Dermis microvascular lymphatic vessel endothelial cell (primary cell): ENCODE results near the gene VWDE. TPM values are rescaled to one million over a fixed set of nuclear protein-coding genes. Genes with fewer than 3 reads are reported as not detected.
"Not testable (repeated sequence)": the region's sequence is repeated elsewhere in the genome, so short reads cannot be mapped to it uniquely, and the experiment has no call there.

Experiments used
- DNase-seq, 2 donors: peaks; one replicate each; pipeline versions ENCODE4 v3.0.0 to v3.0.0-alpha.2; 2010; ENCODE audit warnings: low read depth in 2 of 2
- total RNA-seq: library from RNA; depleted of rRNA; stranded (reverse); fragments of >200 nt; gene quantifications from 2 replicates; pipeline ENCODE4 v1.2.1, GENCODE V29; 2014

The VWDE gene
- total RNA-seq, 1 donor from 2014 or later, result under 0.01 TPM

DNA sequence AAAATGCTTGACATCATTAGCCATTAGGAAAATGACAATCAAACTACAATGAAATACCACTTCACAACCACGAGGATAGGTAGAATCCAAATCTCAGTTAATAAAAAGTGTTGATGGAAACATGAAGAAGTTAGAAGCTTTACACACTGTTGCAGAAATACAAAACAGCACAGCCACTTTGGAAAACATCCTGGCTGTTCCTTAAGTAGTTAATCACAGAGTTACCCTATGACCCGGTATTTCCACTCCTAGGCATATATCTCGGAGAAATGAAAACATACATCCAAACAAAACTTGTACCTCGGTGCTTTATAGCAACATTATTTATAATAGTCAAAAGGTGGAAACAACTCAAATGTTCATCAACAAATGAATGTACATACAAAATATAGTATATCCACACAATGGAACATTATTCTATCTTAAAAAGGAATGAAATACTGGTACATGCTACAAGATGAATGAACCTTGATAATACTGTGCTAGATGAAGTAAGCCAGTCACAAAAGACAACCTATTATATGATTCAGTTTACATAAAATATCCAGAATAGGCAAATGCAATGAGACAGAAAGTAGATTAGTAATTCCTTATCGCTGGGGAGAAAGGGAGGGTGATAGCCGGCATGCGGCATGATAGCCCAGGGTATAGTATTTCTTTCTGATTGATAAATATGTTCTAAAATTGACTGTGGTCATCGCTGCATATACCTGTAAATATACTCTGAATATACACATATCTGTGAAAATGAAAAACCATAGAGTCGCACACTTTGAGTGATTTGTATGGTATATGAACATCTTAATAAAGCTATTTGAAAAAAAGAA, 1.9 kb downstream of the VWDE start:
- DNase-seq, result no peak

- no peak for DNase-seq
These were observed 5.5 kb downstream of the VWDE start for GRCh38 chr7:12398186-12398585.

- DNase-seq, result no peak
These were observed 6.0 kb downstream of the VWDE start for GRCh38 chr7:12397671-12398070.

GRCh38 chr7:12396670-12397069, 7.0 kb downstream of the VWDE start:
- not testable (repeated sequence) for DNase-seq

DNA sequence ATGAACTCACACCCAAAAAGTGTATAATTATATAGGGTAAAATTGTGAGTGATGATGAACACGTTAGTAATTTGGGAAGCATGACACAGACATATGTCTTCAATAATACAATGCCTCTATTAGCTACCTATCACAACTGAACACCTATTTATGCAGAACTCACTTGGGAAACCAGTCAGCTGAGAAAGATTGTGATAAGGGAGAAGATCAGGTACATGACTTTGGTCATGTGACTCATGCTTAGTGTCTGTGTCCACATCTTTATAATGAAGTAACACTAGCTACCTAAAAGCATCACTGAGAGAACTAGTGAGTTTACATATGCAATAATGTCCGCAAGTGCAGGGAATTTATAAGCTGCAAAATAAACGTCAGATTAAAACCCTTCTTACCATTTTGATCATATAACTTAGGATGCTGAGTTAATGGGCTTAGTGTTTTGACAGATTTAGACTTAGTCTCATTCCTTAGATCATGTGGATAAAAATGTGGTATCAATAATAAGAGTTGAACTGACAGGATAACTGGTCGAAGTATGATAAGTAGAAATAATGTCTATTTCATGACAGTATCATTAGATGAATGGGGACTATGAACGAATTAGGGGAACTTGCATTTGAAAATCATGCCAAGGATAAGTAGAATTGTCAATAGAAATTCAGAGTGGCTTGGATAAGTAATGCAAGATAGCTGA, 11.6 kb downstream of the VWDE start:
- DNase-seq, result no peak

DNA sequence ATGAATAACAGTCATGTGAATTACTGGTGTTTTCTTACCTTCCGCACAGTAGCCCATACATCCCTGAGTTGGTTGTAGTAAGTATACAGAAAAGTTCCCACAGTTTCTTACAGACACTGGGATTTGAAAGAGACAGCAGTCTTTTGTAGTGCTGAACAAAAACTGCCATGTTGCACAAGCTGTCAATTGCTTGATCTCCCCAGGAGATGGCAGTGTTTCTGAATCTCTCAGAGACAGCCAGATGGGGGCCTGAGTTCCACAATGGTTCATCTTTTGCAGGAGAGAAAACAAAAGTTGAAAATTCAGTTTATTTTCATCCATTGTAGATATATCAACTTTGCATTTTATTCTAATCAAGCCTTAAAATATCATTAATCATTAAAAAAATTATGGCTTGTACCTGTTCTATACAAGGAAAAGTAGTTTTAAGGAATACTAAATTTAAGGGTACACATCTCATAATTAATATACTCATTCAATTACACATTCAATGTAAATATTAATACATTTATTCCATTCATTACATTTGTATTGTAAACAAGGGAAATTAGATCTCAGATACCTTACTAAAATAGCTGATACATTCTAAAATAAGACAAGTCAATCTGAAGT, 14.5 kb downstream of the VWDE start:
- DNase-seq, result peak; percentile 30 to 55

DNA sequence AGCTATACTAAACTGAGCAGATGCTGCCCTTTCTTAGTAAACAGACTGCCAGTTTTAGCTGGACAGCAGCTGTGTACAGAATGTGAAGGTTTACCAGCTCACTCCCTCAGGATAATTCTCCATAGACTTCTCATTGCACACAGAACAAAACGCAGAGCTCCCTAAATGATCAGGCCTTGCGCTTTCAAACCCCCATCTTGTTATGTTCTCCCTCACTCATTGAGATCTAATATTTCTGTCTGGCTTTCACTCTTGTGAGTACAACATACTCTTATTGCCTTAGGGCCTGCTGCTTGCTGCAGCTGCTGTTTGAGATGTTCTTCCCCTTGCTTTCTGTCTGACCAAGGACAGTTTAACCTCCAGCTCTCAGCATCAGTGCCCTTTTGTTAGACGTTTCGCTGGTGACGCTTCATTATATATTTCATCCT, 17.3 kb downstream of the VWDE start:
- no peak for DNase-seq

DNA sequence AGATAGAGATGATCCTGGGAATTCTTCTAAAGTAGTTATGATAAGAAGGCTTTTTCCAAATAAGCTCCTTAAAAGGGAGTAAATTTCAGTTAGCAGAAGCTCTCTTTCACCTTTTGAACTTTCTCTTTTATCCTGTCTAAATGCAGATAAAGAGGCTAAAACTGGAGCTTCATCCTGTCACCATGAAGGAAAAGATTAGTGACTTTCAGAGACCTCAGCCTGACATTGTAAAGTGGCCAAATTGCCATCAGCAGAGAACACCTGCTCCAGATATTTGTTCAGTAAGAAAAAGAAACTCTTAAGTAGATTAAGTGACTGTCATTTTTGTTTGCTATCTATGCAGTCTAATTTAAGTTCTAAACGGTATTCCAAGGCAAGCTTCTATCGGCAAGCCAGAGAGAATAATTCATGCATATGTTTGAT, 18.3 kb downstream of the VWDE start:
- DNase-seq, result no peak

- no peak for DNase-seq
These were observed 20.3 kb downstream of the VWDE start for GRCh38 chr7:12383377-12383776.

- no peak for DNase-seq
These were observed 25.3 kb downstream of the VWDE start for GRCh38 chr7:12378389-12378788.

GRCh38 chr7:12377406-12377805, 26.3 kb downstream of the VWDE start:
- no peak for DNase-seq

DNA sequence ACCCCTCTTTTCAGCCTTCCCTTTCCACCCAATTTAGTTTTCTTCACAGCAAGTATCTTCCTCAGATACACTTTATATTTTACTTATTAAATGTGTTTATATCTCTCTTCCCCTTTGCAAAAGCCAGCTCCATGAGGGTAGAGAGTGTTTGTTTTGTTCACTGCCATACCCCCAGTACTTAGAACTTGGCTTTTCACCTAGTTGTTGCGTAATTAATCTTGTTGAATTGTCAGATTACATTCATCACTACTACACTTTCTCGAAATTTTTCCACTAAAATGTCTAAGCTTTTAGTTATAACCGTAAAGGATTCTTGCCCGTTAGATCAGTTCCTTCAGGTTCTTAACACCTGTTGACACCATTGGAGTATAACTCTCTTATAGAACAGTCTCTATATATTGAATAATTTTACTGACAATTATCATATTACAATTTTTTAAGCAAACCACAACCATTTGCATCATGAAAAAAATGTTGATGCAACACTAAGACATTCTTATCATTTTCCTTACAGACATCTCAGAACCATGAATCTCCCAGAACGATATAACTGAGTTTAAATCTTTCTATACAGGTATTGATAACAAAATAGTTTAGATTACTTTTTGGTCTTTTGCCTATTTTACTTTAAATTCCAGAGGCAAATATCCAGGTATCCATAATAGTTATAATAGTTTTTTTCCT, 29.9 kb downstream of the VWDE start:
- no peak for DNase-seq

DNA sequence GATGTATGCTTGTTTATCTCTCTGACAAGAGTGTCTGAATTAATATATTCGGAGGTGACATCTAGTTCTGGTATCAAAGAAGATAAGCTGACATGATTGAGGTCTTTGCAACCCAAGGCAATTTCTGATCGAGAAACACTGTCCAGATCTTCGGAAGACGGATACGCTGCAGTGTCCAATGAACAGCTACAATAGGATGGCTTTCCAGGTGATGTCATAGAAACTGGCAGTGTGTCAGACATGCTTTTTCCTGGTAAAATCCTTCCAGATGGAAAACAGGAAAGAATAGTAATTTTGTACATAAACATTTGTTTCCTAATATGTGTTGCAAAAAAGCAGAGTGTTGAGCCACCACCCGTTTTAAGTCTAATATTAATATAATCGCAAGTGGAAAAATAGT, 33.4 kb downstream of the VWDE start:
- no peak for DNase-seq

- DNase-seq, result no peak
These were observed 33.9 kb downstream of the VWDE start for GRCh38 chr7:12369756-12370155.

DNA sequence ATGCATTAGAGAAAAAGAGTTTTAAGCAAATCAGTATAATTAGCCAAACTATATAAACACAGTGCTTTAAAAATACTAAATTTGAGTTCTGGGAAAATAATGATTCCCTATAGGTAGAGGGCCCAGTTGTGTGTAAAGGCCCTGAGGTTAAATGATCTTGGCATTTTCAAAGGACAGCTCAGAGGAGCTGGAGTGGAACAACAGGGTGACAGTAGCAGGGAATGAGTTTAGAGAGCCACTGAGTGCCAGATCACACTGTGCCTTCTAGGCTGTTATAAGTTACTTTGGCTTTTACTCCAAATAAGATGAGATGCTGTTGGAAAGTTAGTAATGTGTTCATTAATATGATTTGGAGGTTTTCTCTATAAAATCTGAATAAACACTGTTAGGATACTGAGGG, 34.6 kb downstream of the VWDE start:
- no peak for DNase-seq

GRCh38 chr7:12360948-12361347, 42.7 kb downstream of the VWDE start:
- no peak for DNase-seq

GRCh38 chr7:12358694-12359093, 45.0 kb downstream of the VWDE start:
- DNase-seq, result no peak

DNA sequence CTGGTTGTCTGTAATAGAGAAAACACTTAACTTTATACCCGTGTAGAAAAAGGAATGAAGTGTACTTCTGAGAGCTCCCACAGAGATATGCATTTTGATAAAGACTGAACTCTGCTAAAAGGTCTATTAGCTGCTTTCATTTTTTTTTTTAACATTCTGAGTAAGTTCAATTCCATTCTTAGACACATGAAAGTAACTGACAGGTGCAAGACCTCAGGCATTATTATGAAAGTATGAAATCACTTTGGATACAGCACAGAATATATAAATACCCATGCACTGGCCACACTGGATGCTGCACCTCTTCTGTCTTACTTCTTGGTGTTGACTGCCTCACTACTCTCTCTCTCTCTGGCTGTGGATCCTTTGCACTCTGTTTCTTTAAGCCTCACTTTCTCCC, 46.2 kb downstream of the VWDE start:
- no peak for DNase-seq

- DNase-seq, result no peak
These were observed 51.8 kb downstream of the VWDE start for GRCh38 chr7:12351843-12352242.

DNA sequence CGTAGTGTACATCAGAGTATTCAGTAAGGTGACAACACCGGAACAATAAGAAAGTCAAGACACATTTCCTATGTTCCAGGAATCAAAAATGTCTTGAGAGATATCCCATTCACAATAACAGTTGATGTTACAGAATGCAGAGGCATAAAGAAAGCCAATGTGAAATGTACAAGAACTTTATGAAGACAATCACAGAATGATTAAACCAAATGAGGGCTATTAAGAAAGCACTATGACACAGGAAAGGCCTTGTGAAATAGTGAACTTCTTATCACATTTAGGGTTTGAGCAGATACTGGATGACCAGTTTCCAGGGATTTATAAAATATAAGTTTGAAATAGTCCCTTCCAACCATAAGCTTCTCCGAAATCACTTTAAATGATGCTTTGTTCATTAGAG, 52.7 kb downstream of the VWDE start:
- DNase-seq, result no peak

GRCh38 chr7:12337095-12337494, 66.6 kb downstream of the VWDE start:
- no peak for DNase-seq
